Measurements from ENCODE around the gene MAP1B.

DNA sequence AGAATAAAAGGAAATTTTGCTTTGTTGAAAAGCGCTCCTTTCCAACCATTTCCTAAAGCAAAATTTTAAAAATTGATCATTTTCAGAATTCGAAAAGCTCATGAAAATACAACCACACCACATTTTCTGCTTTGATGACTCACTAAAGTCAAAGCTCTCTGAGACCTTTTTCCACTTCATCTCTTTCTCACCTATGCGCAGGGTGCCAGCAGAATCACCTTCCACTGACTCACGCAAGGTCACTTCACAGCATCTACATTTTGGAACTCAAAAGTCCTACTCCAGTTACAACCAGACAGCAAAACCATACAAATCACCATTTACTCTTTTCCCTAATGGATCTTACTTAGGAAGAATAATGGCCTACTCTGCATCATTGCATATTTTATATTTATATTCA lies 106.2 kb downstream of the MAP1B start:
- no peak for TF ChIP-seq BHLHE40 (IDR thresholded peaks at IDR 0.05; ENCODE audit: borderline replicate concordance)
- no peak for TF ChIP-seq FOXA1 (IDR thresholded peaks at IDR 0.05)
- no peak for TF ChIP-seq SUZ12 (IDR thresholded peaks at IDR 0.05)
- no peak for TF ChIP-seq ZNF384 (IDR thresholded peaks at IDR 0.05)
- no peak for TF ChIP-seq ARNT (IDR thresholded peaks at IDR 0.05)
- TF ChIP-seq FOXM1 (IDR thresholded peaks at IDR 0.05; ENCODE audit: borderline replicate concordance), result no peak
- no peak for TF ChIP-seq NFRKB (IDR thresholded peaks at IDR 0.05)
- no peak for TF ChIP-seq HDGF (IDR thresholded peaks at IDR 0.05; ENCODE audit: borderline replicate concordance)
- TF ChIP-seq SP1 (IDR thresholded peaks at IDR 0.05), result no peak
- no peak for TF ChIP-seq TARDBP (IDR thresholded peaks at IDR 0.05)
- TF ChIP-seq FOXK2 (IDR thresholded peaks at IDR 0.05), result no peak
- no peak for TF ChIP-seq CTBP1 (IDR thresholded peaks at IDR 0.05; ENCODE audit: borderline replicate concordance)
- TF ChIP-seq ELF4 (IDR thresholded peaks at IDR 0.05), result no peak
- TF ChIP-seq, protein P1, sequence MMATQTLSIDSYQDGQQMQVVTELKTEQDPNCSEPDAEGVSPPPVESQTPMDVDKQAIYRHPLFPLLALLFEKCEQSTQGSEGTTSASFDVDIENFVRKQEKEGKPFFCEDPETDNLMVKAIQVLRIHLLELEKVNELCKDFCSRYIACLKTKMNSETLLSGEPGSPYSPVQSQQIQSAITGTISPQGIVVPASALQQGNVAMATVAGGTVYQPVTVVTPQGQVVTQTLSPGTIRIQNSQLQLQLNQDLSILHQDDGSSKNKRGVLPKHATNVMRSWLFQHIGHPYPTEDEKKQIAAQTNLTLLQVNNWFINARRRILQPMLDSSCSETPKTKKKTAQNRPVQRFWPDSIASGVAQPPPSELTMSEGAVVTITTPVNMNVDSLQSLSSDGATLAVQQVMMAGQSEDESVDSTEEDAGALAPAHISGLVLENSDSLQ (IDR thresholded peaks at IDR 0.05), result no peak
